ENCODE measurements around the gene MTM1.

GRCh38 chrX:150602296-150602695, 33.9 kb downstream of the MTM1 start:
- TF ChIP-seq POLR2A (IDR thresholded peaks at IDR 0.05) = no peak
- TF ChIP-seq CTCF (IDR thresholded peaks at IDR 0.05) = no peak
